C4-2B (cell line): Measurements from ENCODE around the gene NLGN4Y.

Experiments
- CTCF ChIP-seq: fragments of 450-650 bp; conservative IDR thresholded peaks from 2 replicates; pipeline ENCODE4 v1.5.1; 2017; ENCODE audit warnings: mild to moderate bottlenecking
- ZFX ChIP-seq: fragments of 450-650 bp; IDR thresholded peaks from 2 replicates; pipeline ENCODE4 v1.6.1; 2017

DNA sequence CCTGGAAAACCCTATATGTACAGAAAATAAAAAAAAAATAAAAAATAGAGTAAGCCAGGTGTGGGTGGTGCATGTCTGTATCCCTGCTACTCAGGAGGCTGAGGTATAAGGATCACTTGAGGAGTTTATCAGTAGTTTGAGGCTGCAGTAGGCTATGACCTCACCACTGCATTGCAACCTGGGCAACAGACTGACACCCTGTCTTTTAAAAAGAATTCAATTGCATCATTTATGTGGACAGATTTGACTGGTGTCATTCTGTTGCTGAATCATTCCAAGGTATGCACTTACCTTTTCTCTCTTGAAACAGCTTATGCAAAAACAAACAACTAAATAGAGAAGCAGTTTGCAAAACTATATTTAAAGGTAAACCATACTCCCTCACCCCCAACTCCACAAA lies 12.4 kb downstream of the NLGN4Y start:
- TF ChIP-seq CTCF (no peak), ZFX (no peak)
